ENCODE measurements around the gene NEK1.

GRCh38 chr4:169420291-169420690 is 192.1 kb downstream of the NEK1 start:
- TF ChIP-seq EZH2 (IDR thresholded peaks at IDR 0.05; ENCODE audit: insufficient read depth, low read length), result no peak
- TF ChIP-seq CTCF (IDR thresholded peaks at IDR 0.05; ENCODE audit: insufficient read depth, low read depth, low read length), result no peak

Measured in astrocyte (in vitro differentiated cells and primary cell).